HG03139 (cell line): ENCODE measurements around the gene LUC7L3.

Source experiments
- ATAC-seq: cut with Tn5 transposase; IDR thresholded peaks from one replicate; pipeline ENCODE4 v1.9.1; 2021; ENCODE audit not compliant: unreplicated experiment

The LUC7L3 gene

DNA sequence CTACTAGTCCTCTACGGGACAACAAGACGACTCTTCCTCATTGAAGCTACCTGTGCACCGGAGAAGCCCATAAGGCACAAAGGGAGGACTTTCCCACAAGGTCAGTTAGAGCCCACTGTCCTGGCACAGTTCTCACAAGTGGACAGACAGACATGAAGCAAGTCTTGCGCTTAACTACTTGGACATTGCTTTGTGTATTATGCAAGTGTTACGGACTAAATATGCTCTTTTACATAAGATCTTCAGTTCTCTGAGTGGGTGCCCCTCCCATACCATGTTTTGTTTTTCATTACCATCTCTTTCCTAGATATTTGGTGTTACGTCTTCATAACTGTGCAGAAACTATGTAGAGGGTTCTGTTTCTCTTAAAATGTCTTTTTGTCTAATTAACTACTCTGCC lies 29.8 kb downstream of the LUC7L3 start:
- ATAC-seq = no peak

DNA sequence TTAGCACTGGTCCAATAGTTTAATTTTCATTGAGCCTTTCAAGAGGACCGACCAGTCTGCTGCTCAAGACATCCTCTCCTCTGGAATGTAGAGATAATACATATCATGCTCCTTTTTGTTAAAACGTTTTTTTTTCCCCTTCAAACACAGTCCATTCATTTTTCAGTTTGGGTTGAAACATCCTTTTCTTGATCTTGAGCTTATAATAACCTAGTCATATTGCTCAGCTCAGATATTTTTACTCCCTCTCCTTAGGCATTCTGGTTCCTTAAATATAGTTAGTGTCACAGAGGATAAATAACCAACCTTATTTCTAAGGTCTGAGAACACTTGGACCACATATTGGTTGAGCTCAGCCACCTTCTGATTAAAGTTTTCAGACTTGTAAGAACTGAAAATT lies 35.1 kb downstream of the LUC7L3 start:
- no peak for ATAC-seq

DNA sequence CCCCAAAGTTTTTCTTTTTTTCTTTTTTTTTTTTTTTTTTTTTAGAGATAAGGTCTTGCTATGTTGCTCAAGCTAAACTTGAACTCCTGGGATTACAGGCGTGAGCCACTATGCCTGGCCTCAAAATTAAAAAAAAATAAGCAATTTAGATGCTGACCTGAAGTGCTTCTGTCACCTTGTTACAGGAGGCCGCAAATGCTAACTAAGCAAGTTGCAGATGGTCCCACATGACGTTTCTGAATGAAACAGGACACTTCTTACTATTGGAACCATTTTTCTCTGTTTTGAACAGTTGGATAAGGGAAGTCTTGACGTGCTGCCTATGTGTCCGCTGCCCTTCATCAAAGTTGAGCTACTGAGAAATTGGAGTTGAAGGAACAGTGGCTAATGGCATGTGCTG lies 39.1 kb downstream of the LUC7L3 start:
- no peak for ATAC-seq

DNA sequence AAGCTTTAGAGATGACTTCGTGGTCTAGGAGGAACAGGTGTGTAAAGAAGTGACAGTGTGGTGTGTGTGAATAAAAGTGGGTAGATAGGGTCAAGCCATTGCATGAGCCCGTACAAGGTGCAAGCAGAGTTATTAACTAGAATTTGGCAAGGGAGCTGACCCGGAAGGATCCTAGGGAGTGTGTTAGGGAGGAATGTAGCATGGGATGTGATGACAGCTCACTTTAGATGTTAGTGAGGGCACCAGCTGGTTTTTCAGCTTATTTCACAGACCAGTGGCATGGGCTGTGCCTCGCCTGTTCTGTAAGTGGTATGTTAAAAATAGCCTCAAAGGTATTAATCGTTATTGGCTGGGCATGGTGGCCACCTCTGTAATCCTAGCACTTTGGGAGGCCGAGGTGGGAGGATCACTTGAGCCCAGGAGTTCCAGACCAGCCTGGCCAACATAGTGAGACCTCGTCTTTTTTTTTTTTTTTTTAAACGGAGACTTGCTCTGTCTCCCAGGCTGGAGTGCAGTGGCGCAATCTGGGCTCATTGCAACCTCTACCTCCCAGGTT lies 39.7 kb downstream of the LUC7L3 start:
- no peak for ATAC-seq

DNA sequence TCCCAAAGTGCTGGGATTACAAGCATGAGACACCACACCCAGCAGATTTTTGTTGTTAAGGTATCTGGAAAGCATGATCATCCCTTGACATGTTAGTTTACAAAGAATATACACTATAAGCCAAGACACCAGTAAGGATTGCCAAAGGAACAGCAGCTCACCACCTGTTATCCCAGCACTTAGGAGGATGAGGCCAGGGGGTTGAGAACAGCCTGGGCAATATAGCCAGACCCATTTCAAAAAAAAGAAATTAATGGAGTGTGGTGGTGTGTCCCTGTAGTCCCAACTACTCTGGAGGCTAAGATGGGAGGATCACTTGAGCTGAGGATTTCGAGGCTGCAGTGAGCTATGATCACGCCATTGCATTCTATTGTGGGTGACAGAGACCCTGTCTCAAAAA lies 42.8 kb downstream of the LUC7L3 start:
- no peak for ATAC-seq

DNA sequence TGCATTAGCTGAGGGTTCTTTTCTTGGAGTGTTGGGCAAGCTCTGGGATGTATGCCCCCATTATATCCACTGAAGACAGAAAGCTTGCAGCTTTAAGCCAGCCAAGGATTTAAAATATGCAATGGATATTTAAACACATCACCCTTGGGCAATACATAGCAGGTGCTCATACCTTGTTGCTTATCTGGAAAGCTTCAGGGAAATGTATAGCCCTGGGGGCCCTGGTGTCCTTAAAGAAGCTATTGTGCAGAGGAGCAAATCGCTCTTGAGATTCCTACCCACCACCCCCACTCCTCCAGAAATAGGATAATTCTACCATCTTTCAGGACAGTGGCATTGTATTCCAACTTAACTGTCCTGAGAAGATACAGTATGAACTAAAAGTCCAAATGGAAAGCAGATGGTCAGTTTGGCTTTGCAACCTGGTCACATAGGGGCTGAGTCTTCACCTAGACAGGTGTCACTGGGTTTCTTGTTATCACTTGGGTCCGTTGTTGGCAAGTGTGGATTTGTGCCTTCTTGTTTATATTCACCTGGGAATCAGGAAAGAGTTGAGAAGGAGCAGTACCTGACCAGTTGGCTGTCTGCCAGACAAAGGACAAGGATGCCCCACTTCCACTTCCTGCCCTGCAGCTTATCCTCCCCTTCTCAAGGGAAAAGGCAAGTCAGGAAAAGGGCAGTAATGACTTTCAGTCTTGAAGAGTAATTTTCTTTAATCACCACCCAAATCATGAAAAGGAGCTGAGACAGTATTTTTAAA lies 44.5 kb downstream of the LUC7L3 start:
- ATAC-seq = no peak

DNA sequence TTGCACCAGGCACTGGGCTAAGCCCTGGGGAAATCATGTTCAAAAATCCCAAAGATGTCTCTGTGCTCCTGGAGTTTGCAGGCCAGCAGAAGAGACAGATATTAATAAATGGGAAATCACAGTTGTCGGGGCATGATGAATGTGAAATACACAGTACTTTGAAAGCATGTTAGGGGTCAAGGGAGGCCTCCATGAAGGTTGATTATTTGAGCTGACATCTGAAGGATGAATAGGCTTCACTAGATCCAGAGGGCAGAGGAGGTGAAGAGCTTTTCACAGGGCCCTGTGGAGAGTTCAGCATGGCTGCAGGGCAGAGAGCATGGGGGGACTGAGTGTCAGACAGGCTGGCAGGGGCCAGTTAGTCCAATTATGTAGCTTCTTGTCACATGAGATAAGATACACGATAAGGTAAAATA lies 45.3 kb downstream of the LUC7L3 start:
- ATAC-seq = no peak

DNA sequence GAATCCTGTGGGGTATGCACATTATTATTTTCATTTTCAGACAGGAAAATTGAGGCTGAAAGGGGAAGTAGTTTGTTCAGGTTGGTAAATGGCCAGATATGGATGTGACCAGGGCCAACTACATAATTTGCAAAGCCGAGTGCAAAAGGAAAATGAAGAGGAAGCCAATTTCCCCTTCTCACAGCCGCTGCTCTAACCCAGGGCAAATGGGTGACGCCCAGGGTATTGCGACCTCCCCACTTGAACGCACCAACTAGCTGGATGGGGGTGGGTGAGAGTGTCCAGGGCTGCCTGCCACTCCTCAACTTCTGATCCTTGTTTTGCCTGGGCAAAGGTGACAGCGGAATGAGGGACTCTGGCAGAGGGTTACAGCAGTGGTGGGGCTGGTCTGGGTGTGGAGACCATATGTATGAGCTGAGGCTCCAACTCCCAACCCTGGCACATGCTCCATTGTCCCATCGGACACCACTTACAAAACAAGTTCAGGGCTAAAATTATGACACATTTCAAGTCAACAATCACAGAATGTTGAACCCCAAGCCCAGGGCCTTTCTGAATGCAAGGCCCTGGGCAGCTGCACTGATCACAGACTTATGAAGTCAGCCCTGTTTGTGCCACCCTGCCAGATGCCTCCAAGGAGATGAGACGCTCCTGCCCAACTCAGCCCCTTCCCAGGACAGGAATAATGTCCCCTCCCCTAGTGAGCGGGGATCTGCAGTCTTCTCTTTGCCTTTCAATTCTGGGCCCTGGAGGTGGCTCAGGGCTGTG lies 46.2 kb downstream of the LUC7L3 start:
- no peak for ATAC-seq

DNA sequence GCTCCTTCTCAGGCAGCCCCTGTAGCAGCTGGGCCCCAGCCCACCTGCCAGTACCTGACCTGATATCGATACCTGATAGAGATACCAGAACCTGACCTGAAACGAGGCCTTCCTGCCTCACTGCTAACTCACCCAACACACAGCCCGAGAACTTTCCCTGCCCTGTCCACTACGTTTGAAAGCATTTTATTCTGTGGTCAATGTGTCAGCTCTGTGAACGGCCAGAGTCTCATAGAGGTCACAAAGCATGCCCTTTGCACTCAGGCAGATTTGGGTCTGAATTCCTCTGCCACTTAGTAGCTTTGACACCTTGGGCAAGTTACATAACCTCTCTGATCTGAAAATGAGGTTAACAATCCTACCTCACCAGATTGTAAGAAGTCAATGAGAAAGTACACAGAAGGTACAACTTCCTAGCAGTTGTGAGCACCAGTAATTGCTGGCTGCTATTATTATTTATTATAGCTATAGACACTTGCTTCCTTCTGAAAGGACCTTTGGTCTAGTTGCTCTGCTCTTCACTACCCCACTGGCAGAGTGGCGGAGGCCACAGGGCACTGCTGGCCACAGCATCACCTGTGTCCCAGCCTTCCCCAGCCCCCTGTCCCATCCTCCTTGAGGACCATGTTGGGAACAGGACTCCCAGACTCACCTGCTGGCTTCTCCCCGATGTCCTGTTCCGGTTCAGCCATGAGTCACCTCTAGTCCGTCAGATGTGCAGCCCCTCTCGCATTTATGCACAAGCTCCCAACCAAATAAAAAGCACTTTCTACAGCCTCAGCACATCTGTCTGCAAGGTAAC lies 47.0 kb downstream of the LUC7L3 start:
- no peak for ATAC-seq

DNA sequence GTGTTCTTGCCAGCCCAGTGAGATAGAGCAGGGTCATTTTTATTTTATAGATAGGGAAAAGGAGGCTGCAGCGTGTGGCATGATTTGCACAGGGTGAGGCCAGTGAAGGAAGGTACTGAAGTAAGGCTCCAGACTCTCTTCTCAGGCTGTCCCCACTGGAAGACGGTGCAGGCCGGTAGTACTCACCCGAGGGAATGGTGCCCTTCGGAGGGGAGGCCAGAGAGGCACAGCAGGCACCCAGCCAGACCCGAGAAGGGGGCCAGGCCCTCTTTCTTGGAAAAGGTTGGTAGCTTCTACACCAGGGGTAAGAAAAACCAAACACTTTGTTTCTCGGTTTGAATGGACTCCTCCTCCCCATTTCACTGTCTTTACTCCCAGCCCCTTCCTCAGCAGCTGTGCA lies 47.6 kb downstream of the LUC7L3 start:
- no peak for ATAC-seq

DNA sequence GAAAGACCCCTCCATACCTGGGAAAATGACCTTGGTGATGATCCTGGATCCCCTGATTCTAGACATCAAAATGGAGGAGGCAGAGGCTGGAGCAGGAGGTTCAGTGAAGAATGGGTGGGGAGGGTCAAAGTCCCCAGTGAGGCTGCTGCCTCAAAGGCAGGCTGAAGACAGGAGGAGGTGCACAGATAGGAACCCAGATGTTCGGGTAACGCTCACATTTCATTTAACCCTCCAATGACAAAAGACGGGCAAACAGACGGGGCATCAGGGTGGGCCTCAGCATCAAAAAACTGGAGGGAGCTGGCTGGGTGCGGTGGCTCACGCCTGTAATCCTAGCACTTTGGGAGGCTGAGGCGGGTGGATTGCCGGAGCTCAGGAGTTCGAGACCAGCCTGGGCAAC lies 48.0 kb downstream of the LUC7L3 start, which contains the start of gene ANKRD40CL:
Gene ANKRD40CL (minus strand): TSS at position 73 of the 400 bp plus-strand sequence. CDS start 605 bp downstream, outside the sequence.
- ATAC-seq = no peak

DNA sequence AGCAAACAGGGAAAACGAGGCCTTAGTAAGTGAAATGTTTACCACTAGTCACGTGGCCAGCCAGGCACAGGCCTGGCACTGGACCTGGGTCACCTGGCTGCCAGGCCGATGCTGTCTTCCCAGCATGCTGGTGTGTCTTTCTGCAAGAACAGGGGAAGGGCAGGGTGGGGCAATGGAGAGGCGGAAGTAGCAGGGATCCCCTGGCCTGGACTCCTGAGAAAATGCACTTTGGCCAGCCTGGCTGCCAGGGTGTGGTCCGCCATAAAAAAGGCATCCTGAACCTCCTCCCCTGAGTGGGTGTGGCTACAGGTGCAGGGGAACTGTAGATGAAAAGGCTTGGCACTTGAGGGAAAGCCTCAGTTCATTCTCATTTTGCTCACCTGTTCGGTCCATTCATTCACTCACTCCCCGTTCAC lies 49.0 kb downstream of the LUC7L3 start:
- no peak for ATAC-seq

DNA sequence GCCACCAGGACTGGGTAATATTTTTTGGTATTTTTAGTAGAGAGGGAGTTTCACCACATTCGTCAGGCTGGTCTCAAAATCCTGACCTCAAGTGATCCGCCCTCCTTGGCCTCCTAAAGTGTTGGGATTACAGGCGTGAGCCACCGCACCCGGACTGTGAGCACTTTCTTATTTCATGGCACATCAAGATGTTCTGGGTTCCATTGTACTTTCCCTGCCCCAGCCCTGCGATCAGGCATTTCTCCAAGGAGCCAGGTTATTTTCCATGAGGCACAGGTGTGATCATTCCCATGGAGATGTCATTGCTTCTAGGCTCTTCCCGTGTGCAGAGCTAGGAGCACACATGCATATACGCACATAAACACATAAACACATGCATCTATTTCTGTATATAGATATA lies 50.5 kb downstream of the LUC7L3 start:
- ATAC-seq = no peak

DNA sequence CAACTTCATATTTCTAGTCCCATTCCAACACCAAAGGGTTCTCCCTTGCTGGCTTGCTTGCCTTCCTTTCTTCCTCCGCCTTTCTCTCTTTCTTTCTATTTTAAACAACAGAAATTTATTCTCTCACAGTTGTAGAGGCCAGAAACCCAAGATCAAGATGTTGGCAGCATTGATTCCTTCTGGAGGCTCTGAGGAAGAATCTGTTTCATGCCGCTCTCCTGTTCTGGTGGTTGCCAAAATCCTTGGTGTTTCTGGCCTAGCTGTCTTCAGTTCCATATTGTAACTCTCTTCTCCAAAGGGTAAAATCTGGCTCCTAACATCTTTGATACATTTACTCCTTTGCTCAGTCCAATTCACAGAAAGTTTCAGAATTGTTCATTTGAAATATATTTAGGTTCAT lies 50.9 kb downstream of the LUC7L3 start:
- ATAC-seq = no peak

DNA sequence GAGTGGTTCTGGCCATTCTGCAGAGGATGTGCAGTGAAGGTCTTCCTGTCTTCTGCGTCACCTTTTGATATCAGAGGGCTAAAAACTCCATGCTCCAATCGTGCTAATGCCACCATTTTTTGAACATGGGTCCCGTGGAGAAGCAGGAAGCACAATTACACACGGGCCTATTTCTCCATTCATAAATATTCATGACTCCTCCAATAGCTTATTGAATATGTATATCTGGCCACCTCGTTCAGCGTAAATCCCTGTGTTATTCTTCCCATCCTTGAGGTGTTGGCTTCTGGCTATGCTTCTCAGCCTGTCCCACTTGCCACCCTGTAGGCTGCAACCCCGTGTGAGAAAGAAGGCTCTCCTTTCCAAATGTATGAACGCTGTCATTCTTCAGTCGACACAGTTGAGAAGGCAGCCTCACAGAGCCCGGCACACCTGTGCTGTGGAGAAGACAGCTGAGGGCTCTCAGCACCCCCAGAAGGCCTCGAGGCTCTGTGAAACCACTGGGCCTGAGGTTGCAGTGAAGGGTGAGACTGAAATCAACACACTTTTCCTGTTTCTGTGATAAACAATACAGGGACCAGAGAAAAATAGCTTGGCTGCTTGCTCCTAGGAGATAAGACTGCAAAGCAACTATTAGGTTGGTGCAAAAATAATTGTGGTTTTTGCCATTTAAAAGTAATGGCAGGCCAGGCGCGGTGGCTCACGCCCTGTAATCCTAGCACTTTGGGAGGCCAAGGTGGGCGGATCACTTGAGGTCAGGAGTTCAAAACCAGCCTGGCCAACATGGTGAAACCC lies 52.8 kb downstream of the LUC7L3 start:
- no peak for ATAC-seq

DNA sequence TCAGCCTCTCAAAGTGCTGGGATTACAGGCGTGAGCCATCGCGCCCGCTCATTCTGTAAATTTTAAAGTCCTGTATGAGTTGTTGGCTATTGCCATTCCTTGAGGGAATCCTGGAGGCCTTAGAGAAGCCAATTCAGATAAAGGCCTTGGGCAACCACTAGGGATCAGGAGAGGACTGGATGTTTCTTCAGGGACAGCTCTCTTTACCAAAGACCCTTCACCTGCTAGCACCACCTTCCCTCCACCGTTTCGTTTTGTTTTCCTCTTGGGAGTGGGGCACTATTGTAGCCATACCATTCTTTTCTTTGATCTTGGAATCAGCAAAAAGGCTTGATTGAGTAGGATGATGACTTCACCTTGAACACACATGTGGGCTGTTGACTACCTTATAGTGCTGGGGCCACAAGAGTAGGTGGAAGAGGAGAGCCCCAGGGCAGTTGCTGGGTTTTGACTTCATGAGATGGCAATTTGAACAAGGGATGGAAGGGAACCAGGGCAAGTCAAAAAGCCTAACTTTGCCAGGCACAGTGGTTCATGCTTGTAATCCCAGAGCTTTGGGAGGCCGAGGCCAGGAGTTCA lies 54.9 kb downstream of the LUC7L3 start:
- no peak for ATAC-seq

DNA sequence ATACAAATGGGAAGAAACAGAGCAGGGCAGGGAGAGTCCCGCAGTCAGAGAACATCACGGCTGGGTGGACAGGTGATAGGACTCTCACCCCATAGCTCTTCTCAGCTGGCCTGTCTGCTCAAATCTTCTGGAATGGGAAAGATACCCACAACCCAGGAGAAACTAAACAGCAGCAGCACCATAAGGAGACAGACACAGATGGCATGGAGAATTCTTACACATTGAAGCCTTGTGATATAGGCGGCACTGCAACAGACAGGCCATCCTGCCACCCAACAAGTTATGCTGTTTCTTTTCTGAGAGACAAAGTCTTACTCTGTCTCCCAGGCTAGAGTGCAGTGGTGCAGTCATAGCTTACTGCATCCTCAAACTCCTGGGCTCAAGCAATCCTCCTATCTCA lies 56.5 kb downstream of the LUC7L3 start:
- no peak for ATAC-seq

DNA sequence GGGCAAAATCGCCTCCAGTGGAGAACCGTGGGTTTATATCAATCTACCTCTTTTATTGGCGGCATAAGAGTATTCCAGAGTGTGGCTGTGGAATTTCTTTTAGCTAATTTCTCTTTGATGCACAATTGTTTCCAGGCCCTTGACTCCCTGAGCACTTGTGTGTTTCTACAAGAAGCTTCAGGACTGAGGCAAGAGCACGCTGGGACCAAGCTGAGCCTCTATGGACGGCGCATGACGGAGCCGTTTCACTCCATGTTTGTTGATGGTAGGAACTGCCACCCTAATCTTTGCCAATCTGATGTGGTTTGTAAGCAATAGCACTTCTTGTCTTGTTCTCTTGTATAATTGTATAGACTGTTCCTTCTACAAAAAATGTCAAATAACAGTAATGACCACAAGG lies 59.1 kb downstream of the LUC7L3 start:
- no peak for ATAC-seq

DNA sequence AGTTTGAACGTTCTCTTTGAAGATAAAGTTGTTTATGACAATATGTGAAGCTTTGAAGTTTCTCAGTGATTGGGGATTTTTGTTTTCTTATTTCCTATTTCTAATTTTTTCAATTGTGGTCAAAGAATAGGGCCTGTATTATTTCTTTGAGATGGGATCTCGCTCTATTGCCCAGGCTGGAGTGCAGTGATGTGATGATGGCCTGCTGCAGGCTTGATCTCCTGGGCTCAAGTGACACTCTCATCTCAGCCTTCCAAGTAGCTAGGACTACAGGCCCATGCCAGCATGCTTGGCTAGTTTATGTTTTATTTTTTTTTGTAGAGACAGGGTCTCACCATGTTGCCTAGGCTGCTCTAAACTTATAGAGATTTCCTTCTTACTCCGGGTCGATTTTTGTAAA lies 59.6 kb downstream of the LUC7L3 start:
- ATAC-seq = no peak

DNA sequence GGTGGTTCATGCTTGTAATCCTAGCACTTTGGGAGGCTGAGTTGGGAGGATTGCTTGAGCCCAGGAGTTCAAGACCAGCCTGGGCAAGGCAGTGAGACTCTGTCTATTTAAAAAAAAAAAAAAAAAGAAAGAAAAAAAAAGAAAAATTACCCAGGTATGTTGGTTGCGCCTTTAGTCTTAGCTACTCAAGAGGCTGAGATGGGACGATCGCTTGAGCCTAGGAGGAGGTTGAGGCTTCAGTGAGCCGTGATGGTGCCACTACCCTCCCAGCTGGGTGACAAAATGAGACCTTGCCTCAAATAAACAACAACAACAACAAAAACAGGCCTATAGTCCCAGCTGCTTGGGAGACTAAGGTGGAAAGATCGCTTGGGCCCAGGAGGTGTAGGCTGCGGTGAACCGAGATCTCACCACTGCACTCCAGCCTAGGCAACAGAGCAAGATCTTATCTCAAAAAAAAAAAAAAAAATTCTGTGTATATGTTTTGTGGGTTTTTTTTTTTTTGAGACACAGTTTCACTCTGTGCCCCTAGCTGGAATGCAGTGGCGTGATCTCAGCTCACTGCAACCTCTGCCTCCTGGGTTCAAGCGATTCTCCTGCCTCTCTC lies 60.4 kb downstream of the LUC7L3 start:
- ATAC-seq = no peak
